GM21447 (cell line): ENCODE measurements around the gene RNF144A.
"Not testable (repeated sequence)": the region's sequence is repeated elsewhere in the genome, so short reads cannot be mapped to it uniquely, and the experiment has no call there.

Experiments used
- ATAC-seq: cut with Tn5 transposase; IDR thresholded peaks from one replicate; pipeline ENCODE4 v1.9.1; 2021; ENCODE audit not compliant: unreplicated experiment

RNF144A gene

GRCh38 chr2:6927753-6928152 lies 10.5 kb downstream of the RNF144A start:
- no peak for ATAC-seq

GRCh38 chr2:6928452-6928851 lies 11.2 kb downstream of the RNF144A start:
- no peak for ATAC-seq

- ATAC-seq: no peak
Observed at GRCh38 chr2:6929196-6929819, 12.1 kb downstream of the RNF144A start.

GRCh38 chr2:6930923-6931647 lies 13.9 kb downstream of the RNF144A start:
- no peak for ATAC-seq

GRCh38 chr2:6931753-6932152 lies 14.5 kb downstream of the RNF144A start:
- ATAC-seq: no peak

- ATAC-seq: no peak
Observed at GRCh38 chr2:6932206-6932605, 15.0 kb downstream of the RNF144A start.

- ATAC-seq: no peak
Observed at GRCh38 chr2:6932828-6933227, 15.6 kb downstream of the RNF144A start.

- ATAC-seq: no peak
Observed at GRCh38 chr2:6933911-6934310, 16.7 kb downstream of the RNF144A start.

- no peak for ATAC-seq
Observed at GRCh38 chr2:6934345-6934744, 17.1 kb downstream of the RNF144A start.

GRCh38 chr2:6934758-6935651 lies 17.8 kb downstream of the RNF144A start:
- no peak for ATAC-seq

GRCh38 chr2:6935652-6936020 lies 18.4 kb downstream of the RNF144A start:
- not testable (repeated sequence) for ATAC-seq

- ATAC-seq: no peak
Observed at GRCh38 chr2:6937157-6937556, 19.9 kb downstream of the RNF144A start.

- ATAC-seq: no peak
Observed at GRCh38 chr2:6937582-6937981, 20.4 kb downstream of the RNF144A start.

GRCh38 chr2:6939071-6939470 lies 21.9 kb downstream of the RNF144A start:
- no peak for ATAC-seq

- ATAC-seq: no peak
Observed at GRCh38 chr2:6940820-6941219, 23.6 kb downstream of the RNF144A start.

- ATAC-seq: no peak
Observed at GRCh38 chr2:6941299-6942046, 24.3 kb downstream of the RNF144A start.

- ATAC-seq: no peak
Observed at GRCh38 chr2:6942848-6943247, 25.6 kb downstream of the RNF144A start.

GRCh38 chr2:6943523-6943922 lies 26.3 kb downstream of the RNF144A start:
- no peak for ATAC-seq

GRCh38 chr2:6943971-6944370 lies 26.8 kb downstream of the RNF144A start:
- no peak for ATAC-seq

GRCh38 chr2:6944555-6944954 lies 27.3 kb downstream of the RNF144A start:
- ATAC-seq: no peak
